ENCODE measurements around the gene MEAK7. TPM values are rescaled to one million over a fixed set of nuclear protein-coding genes. Genes with fewer than 3 reads are reported as not detected.

Gene MEAK7
- total RNA-seq (7.3 TPM), polyA plus RNA-seq (4.4 TPM)
- long read RNA-seq, donor 1: 0 reads
- long read RNA-seq, donor 2: 0 reads
- long read RNA-seq, donor 3, full-length matches to known transcripts: 2 of 2 reads
- long read RNA-seq, donor 3, partial matches to known transcripts: 0 of 2 reads
- long read RNA-seq, donor 3, other reads (novel, unspliced or antisense): 0 of 2 reads
- long read RNA-seq, donor 4, partial matches to known transcripts: 0 of 1 reads
- long read RNA-seq, donor 4, other reads (novel, unspliced or antisense): 0 of 1 reads
- long read RNA-seq, donor 5: 0 reads
- long read RNA-seq, donor 6, partial matches to known transcripts: 0 of 1 reads
- long read RNA-seq, donor 6, other reads (novel, unspliced or antisense): 0 of 1 reads
- long read RNA-seq, donor 7, partial matches to known transcripts: 0 of 2 reads
- long read RNA-seq, donor 7, other reads (novel, unspliced or antisense): 0 of 2 reads
- long read RNA-seq, donor 8: 0 reads
- long read RNA-seq, donor 9, full-length matches to known transcripts: 1 of 1 reads
- long read RNA-seq, donor 9, partial matches to known transcripts: 0 of 1 reads
- long read RNA-seq, donor 9, other reads (novel, unspliced or antisense): 0 of 1 reads
- long read RNA-seq, donor 10: 0 reads

GRCh38 chr16:84504420-84505248 is at the start of gene MEAK7:
TSS of gene MEAK7 (minus strand) at chr16:84504659. CDS start at chr16:84498086, 6,573 bp downstream.
- H3K4me1 ChIP-seq (ENCODE audit: control insufficient read depth in 2 of 2, insufficient read depth in 2 of 2, low read length in 2 of 2): peaks cover 9 to 56% of the 10 kb centered on the region in 2 donors
- peaks cover 0 to 16% of the 10 kb centered on the region in 2 donors for H3K27me3 ChIP-seq (ENCODE audit: control insufficient read depth in 2 of 2, insufficient read depth in 1 of 2, low read length in 1 of 2)
- no peaks in the 10 kb centered on the region for H3K9me3 ChIP-seq (ENCODE audit: control insufficient read depth in 2 of 2, insufficient read depth in 1 of 2, low read length in 1 of 2)
- H3K4me3 ChIP-seq (ENCODE audit: low read length in 2 of 2): peak within 1 kb of the TSS; percentile 77 to 79
- 6% methylated on average over 45 of the region's 45 CpGs for WGBS
- peak; percentile 89 to 99 (median 95) for DNase-seq (ENCODE audit: low read depth in 6 of 9, low spot score in 9 of 9)
- peak within 1 kb of the TSS in 1 of 2 donors; percentile 15 for H3K27ac ChIP-seq (ENCODE audit: low read depth in 1 of 2, low read length in 1 of 2)
- no peaks in the 10 kb centered on the region for H3K36me3 ChIP-seq (ENCODE audit: control insufficient read depth in 2 of 2, insufficient read depth in 2 of 2, low read length in 1 of 2)

GRCh38 chr16:84553873-84554399 is 49.5 kb upstream of the MEAK7 start:
- 72% methylated on average over 11 of the region's 11 CpGs for WGBS
- Histone ChIP-seq H3K36me3 (ENCODE audit: control insufficient read depth in 2 of 2, insufficient read depth in 2 of 2, low read length in 1 of 2) (no peaks in the 10 kb centered on the region), H3K27me3 (ENCODE audit: control insufficient read depth in 2 of 2, insufficient read depth in 1 of 2, low read length in 1 of 2) (no peaks in the 10 kb centered on the region), H3K9me3 (ENCODE audit: control insufficient read depth in 2 of 2, insufficient read depth in 1 of 2, low read length in 1 of 2) (peaks cover 0 to 2% of the 10 kb centered on the region in 2 donors), H3K4me1 (ENCODE audit: control insufficient read depth in 2 of 2, insufficient read depth in 2 of 2, low read length in 2 of 2) (peaks cover 0 to 45% of the 10 kb centered on the region in 2 donors), H3K27ac (ENCODE audit: low read depth in 1 of 2, low read length in 1 of 2) (peak overlapping the region; percentile 86 to 88), H3K4me3 (ENCODE audit: low read length in 2 of 2) (peak overlapping the region; percentile 23 to 44)
- DNase-seq (ENCODE audit: low read depth in 6 of 9, low spot score in 9 of 9): peak; percentile 62 to 95 (median 81)

GRCh38 chr16:84552135-84552534 is 47.7 kb upstream of the MEAK7 start:
- peaks cover 0 to 53% of the 10 kb centered on the region in 2 donors for H3K4me1 ChIP-seq (ENCODE audit: control insufficient read depth in 2 of 2, insufficient read depth in 2 of 2, low read length in 2 of 2)
- no peak for DNase-seq (ENCODE audit: low read depth in 6 of 9, low spot score in 9 of 9)
- peaks cover 0 to 2% of the 10 kb centered on the region in 2 donors for H3K9me3 ChIP-seq (ENCODE audit: control insufficient read depth in 2 of 2, insufficient read depth in 1 of 2, low read length in 1 of 2)
- peaks cover 0 to 3% of the 10 kb centered on the region in 2 donors for H3K36me3 ChIP-seq (ENCODE audit: control insufficient read depth in 2 of 2, insufficient read depth in 2 of 2, low read length in 1 of 2)
- peak overlapping the region in 1 of 2 donors; percentile 44 for H3K4me3 ChIP-seq (ENCODE audit: low read length in 2 of 2)
- 49% methylated on average over 4 of the region's 4 CpGs for whole genome bisulfite sequencing
- H3K27ac ChIP-seq (ENCODE audit: low read depth in 1 of 2, low read length in 1 of 2): peak overlapping the region; percentile 33 to 36
- no peaks in the 10 kb centered on the region for H3K27me3 ChIP-seq (ENCODE audit: control insufficient read depth in 2 of 2, insufficient read depth in 1 of 2, low read length in 1 of 2)

GRCh38 chr16:84550096-84550495 is 45.6 kb upstream of the MEAK7 start:
- Histone ChIP-seq H3K27me3 (ENCODE audit: control insufficient read depth in 2 of 2, insufficient read depth in 1 of 2, low read length in 1 of 2) (peaks cover 0 to 3% of the 10 kb centered on the region in 2 donors), H3K36me3 (ENCODE audit: control insufficient read depth in 2 of 2, insufficient read depth in 2 of 2, low read length in 1 of 2) (peaks cover 0 to 3% of the 10 kb centered on the region in 2 donors), H3K27ac (ENCODE audit: low read depth in 1 of 2, low read length in 1 of 2) (no peak overlapping the region), H3K4me1 (ENCODE audit: control insufficient read depth in 2 of 2, insufficient read depth in 2 of 2, low read length in 2 of 2) (peaks cover 0 to 45% of the 10 kb centered on the region in 2 donors), H3K4me3 (ENCODE audit: low read length in 2 of 2) (no peak overlapping the region), H3K9me3 (ENCODE audit: control insufficient read depth in 2 of 2, insufficient read depth in 1 of 2, low read length in 1 of 2) (peaks cover 0 to 2% of the 10 kb centered on the region in 2 donors)
- no peak for DNase-seq (ENCODE audit: low read depth in 6 of 9, low spot score in 9 of 9)
- 72% methylated on average over 4 of the region's 4 CpGs for WGBS

GRCh38 chr16:84548971-84549844 is 44.7 kb upstream of the MEAK7 start:
- peak in 2 of 9 donors; percentile 22 to 48 for DNase-seq (ENCODE audit: low read depth in 6 of 9, low spot score in 9 of 9)
- 87% methylated on average over 25 of the region's 25 CpGs for WGBS
- Histone ChIP-seq H3K4me1 (ENCODE audit: control insufficient read depth in 2 of 2, insufficient read depth in 2 of 2, low read length in 2 of 2) (peaks cover 6 to 46% of the 10 kb centered on the region in 2 donors), H3K4me3 (ENCODE audit: low read length in 2 of 2) (peak overlapping the region in 1 of 2 donors; percentile 25), H3K36me3 (ENCODE audit: control insufficient read depth in 2 of 2, insufficient read depth in 2 of 2, low read length in 1 of 2) (peaks cover 0 to 3% of the 10 kb centered on the region in 2 donors), H3K9me3 (ENCODE audit: control insufficient read depth in 2 of 2, insufficient read depth in 1 of 2, low read length in 1 of 2) (peaks cover 0 to 2% of the 10 kb centered on the region in 2 donors), H3K27ac (ENCODE audit: low read depth in 1 of 2, low read length in 1 of 2) (peak overlapping the region; percentile 51 to 65), H3K27me3 (ENCODE audit: control insufficient read depth in 2 of 2, insufficient read depth in 1 of 2, low read length in 1 of 2) (peaks cover 0 to 3% of the 10 kb centered on the region in 2 donors)

- Histone ChIP-seq H3K4me1 (ENCODE audit: control insufficient read depth in 2 of 2, insufficient read depth in 2 of 2, low read length in 2 of 2) (peaks cover 6 to 42% of the 10 kb centered on the region in 2 donors), H3K36me3 (ENCODE audit: control insufficient read depth in 2 of 2, insufficient read depth in 2 of 2, low read length in 1 of 2) (peaks cover 0 to 3% of the 10 kb centered on the region in 2 donors), H3K4me3 (ENCODE audit: low read length in 2 of 2) (no peak overlapping the region), H3K27me3 (ENCODE audit: control insufficient read depth in 2 of 2, insufficient read depth in 1 of 2, low read length in 1 of 2) (peaks cover 0 to 3% of the 10 kb centered on the region in 2 donors), H3K9me3 (ENCODE audit: control insufficient read depth in 2 of 2, insufficient read depth in 1 of 2, low read length in 1 of 2) (no peaks in the 10 kb centered on the region), H3K27ac (ENCODE audit: low read depth in 1 of 2, low read length in 1 of 2) (peak overlapping the region in 1 of 2 donors; percentile 8)
- WGBS: 96% methylated on average over 7 of the region's 8 CpGs
- no peak for DNase-seq (ENCODE audit: low read depth in 6 of 9, low spot score in 9 of 9)
Observed at GRCh38 chr16:84548508-84548907, 44.0 kb upstream of the MEAK7 start.

GRCh38 chr16:84547546-84548061 is 43.1 kb upstream of the MEAK7 start:
- Histone ChIP-seq H3K36me3 (ENCODE audit: control insufficient read depth in 2 of 2, insufficient read depth in 2 of 2, low read length in 1 of 2) (peaks cover 0 to 3% of the 10 kb centered on the region in 2 donors), H3K4me3 (ENCODE audit: low read length in 2 of 2) (no peak overlapping the region), H3K27ac (ENCODE audit: low read depth in 1 of 2, low read length in 1 of 2) (no peak overlapping the region), H3K9me3 (ENCODE audit: control insufficient read depth in 2 of 2, insufficient read depth in 1 of 2, low read length in 1 of 2) (no peaks in the 10 kb centered on the region), H3K27me3 (ENCODE audit: control insufficient read depth in 2 of 2, insufficient read depth in 1 of 2, low read length in 1 of 2) (peaks cover 0 to 3% of the 10 kb centered on the region in 2 donors), H3K4me1 (ENCODE audit: control insufficient read depth in 2 of 2, insufficient read depth in 2 of 2, low read length in 2 of 2) (peaks cover 6 to 35% of the 10 kb centered on the region in 2 donors)
- 86% methylated on average over 12 of the region's 12 CpGs for WGBS
- DNase-seq (ENCODE audit: low read depth in 6 of 9, low spot score in 9 of 9): no peak
